ENCODE measurements around the gene CAB39. TPM values are rescaled to one million over a fixed set of nuclear protein-coding genes. Genes with fewer than 3 reads are reported as not detected.
A peak's percentile ranks its signal among the peaks of the same experiment; 100 is the strongest.

Gene CAB39
- total and polyA plus RNA-seq, 2 of the 8 experiments (the other 6 are each of a cell fraction or from before 2014, with no cell fraction given), result 16.4 to 50.5 TPM

DNA sequence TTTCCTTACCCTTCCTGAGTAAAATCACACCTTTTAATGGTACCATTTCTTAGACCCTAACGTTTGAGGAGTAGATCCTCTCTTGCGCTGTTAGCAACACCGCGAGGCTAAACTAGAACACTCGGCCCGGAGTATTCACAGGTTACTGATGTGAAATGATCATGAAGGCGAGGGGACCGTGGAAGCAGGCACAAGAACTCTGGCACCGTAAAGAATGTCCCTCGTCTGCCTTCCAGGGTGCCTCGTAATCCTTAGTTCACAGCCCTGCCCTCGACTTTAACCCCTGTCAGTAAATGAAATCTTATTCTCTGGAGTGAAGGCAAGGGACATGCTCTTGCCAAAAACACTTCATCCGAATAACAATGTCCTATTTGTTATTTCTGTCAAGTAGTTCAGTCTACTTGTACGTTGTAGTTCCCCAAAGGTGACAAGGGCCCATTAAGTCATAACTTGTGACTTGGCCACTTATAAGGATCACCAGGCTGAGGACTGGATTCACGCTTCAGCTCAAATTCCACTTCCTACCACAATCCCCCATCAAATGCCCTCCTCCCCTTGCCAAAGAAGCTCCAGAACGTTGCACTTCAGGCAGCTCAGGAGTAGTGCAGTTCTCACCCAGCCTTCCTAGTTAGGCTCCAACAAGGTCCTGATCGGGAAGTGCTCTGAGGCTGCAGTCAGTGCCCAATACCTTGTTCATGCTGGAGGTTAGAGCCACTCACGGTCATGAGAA, 108.8 kb downstream of the CAB39 start:
- Histone ChIP-seq H3K56ac (replicated peaks; ENCODE audit: insufficient read length, low read depth, low read length) (no peak overlapping the region), H2AK5ac (ENCODE audit: low read depth, low read length) (no peak overlapping the region), H4K5ac (ENCODE audit: insufficient read length, low read depth, low read length) (no peak overlapping the region), H3K79me2 (ENCODE audit: control insufficient read depth in 1 of 2, insufficient read depth in 2 of 2, low read length in 2 of 2) (no peaks in the 10 kb centered on the region), H3K79me1 (ENCODE audit: low read depth, low read length) (no peaks in the 10 kb centered on the region), H2BK120ac (replicated peaks; ENCODE audit: low read depth, low read length) (no peak overlapping the region), H3K4me2 (ENCODE audit: insufficient read depth in 1 of 2, low read depth in 2 of 2, low read length in 2 of 2) (no peak overlapping the region; a peak in 1 of 4 replicates), H2BK20ac (ENCODE audit: low read length) (no peak overlapping the region), H3K4me1 (replicated peaks in 1 of 4; ENCODE audit: control insufficient read depth in 3 of 4, insufficient read depth in 4 of 4, low read length in 3 of 4) (peaks cover 0 to 6% (median 1%) of the 10 kb centered on the region in 4 experiments; a peak in 3 of 7 replicates), H2BK5ac (ENCODE audit: low read depth, low read length) (no peak overlapping the region), H3K4me3 (ENCODE audit: extremely low read depth in 1 of 4, insufficient read depth in 2 of 4, low read depth in 3 of 4, low read length in 4 of 4) (no peak overlapping the region), H4K91ac (replicated peaks; ENCODE audit: insufficient read length, low read length) (no peak overlapping the region), H2AFZ (ENCODE audit: low read length) (no peak overlapping the region), H3K9me3 (ENCODE audit: insufficient read depth in 2 of 2, low read depth in 1 of 2, low read length in 1 of 2) (no peaks in the 10 kb centered on the region), H4K8ac (ENCODE audit: extremely low read depth, insufficient read depth, low read length) (peak overlapping the region; percentile 64; the same call in 1 of the 2 replicates), H3K23ac (ENCODE audit: insufficient read length) (no peak overlapping the region), H3K27ac (ENCODE audit: low read depth, low read length) (no peak overlapping the region), H3K9ac (replicated peaks in 1 of 4; ENCODE audit: extremely low read depth in 1 of 4, low read depth in 3 of 4, low read length in 3 of 4) (no peak overlapping the region), H2BK12ac (ENCODE audit: low read depth, low read length) (no peak overlapping the region), H3K23me2 (ENCODE audit: low read depth, low read length) (no peaks in the 10 kb centered on the region), H3K27me3 (replicated peaks in 1 of 4; ENCODE audit: control insufficient read depth in 3 of 4, extremely low read depth in 1 of 4, insufficient read depth in 3 of 4, low read length in 3 of 4) (no peaks in the 10 kb centered on the region), H3K18ac (ENCODE audit: extremely low read depth, low read length) (no peak overlapping the region), H2BK15ac (ENCODE audit: low read length) (no peak overlapping the region), H3K4ac (replicated peaks; ENCODE audit: insufficient read length, low read depth, low read length) (no peak overlapping the region), H3K14ac (ENCODE audit: insufficient read length) (no peak overlapping the region), H3K36me3 (ENCODE audit: control insufficient read depth in 2 of 4, insufficient read depth in 4 of 4, low read length in 3 of 4) (peaks cover 0 to 19% (median 9%) of the 10 kb centered on the region in 4 experiments; a peak in 5 of 8 replicates), H4K20me1 (replicated peaks in 1 of 2; ENCODE audit: control insufficient read depth in 1 of 2, insufficient read depth in 2 of 2, low read length in 2 of 2) (peaks cover 0 to 3% of the 10 kb centered on the region in 2 experiments)
- CTCF ChIA-PET (ENCODE audit: partially characterized antibody), result interaction anchor here (1.2 to 4.6 kb wide), 7 partner anchors 10 to 190 kb away, joined by 3 to 30 read pairs (median 26); no protein-coding TSS in a partner anchor
- DNase-seq (ENCODE audit: low read depth in 1 of 2, low spot score in 2 of 2) (no peak), FAIRE-seq (no peak)
- POLR2A ChIA-PET (ENCODE audit: partially characterized antibody), result no interaction called here
- TF ChIP-seq POLR2A (IDR thresholded peaks at IDR 0.05; ENCODE audit: control extremely low read depth in 1 of 2, low read depth in 2 of 2, low read length in 2 of 2) (peak in 1 of 2 experiments; percentile 33; a peak in 1 of 3 replicates), GTF2F1 (IDR thresholded peaks at IDR 0.05; ENCODE audit: borderline replicate concordance, low read depth, low read length) (no peak)
- 83% methylated on average over 18 of the region's 18 CpGs; no CpG with 5 or more reads in 1 of the 2 experiments for WGBS, 2 experiments (ENCODE audit: extremely low coverage in 1 of 2, insufficient coverage in 1 of 2, insufficient read length in 1 of 2, insufficient replicate concordance in 2 of 2, low coverage in 1 of 2, low lambda C conversion rate in 2 of 2, missing lambda C conversion rate in 1 of 2)

All from H1 (cell line).